ENCODE data around the gene PVR. TPM values are rescaled to one million over a fixed set of nuclear protein-coding genes. Genes with fewer than 3 reads are reported as not detected.

PVR gene
- total RNA-seq, 1 donor from 2014 or later = 14.8 TPM

DNA sequence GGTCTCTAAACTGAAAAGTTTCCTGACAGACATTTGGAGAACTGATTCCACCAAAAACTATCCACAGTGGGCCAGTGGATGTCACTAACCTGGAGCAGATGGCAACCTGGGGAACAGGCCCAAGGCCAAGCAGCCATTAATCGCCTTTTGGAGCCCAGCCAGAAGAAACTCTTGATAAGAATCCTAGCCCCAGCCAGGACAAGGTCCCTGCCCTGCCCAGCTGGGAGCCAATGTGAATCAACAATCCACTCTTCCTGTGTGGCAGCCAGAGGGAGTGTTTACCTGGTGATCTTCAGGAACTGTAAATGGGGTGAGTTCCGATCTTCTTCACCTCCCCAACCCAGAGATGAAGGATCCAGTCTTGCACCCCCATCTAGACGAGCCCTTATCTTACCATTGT, 44.8 kb upstream of the PVR start:
- no peak for DNase-seq
- Mint-ChIP-seq H3K4me1 (ENCODE audit: low read depth, unreplicated experiment) (peaks cover under 1% of the 10 kb centered on the region), H3K4me3 (ENCODE audit: unreplicated experiment) (no peak overlapping the region), H3K27ac (ENCODE audit: unreplicated experiment) (no peak overlapping the region), H3K27me3 (ENCODE audit: unreplicated experiment) (peaks cover 2% of the 10 kb centered on the region), H3K36me3 (ENCODE audit: unreplicated experiment) (no peaks in the 10 kb centered on the region), H3K9me3 (ENCODE audit: unreplicated experiment) (peaks cover 3% of the 10 kb centered on the region)
- TF ChIP-seq, protein P1, sequence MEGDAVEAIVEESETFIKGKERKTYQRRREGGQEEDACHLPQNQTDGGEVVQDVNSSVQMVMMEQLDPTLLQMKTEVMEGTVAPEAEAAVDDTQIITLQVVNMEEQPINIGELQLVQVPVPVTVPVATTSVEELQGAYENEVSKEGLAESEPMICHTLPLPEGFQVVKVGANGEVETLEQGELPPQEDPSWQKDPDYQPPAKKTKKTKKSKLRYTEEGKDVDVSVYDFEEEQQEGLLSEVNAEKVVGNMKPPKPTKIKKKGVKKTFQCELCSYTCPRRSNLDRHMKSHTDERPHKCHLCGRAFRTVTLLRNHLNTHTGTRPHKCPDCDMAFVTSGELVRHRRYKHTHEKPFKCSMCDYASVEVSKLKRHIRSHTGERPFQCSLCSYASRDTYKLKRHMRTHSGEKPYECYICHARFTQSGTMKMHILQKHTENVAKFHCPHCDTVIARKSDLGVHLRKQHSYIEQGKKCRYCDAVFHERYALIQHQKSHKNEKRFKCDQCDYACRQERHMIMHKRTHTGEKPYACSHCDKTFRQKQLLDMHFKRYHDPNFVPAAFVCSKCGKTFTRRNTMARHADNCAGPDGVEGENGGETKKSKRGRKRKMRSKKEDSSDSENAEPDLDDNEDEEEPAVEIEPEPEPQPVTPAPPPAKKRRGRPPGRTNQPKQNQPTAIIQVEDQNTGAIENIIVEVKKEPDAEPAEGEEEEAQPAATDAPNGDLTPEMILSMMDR (IDR thresholded peaks at IDR 0.05; ENCODE audit: partially characterized antibody, unreplicated experiment) = no peak

DNA sequence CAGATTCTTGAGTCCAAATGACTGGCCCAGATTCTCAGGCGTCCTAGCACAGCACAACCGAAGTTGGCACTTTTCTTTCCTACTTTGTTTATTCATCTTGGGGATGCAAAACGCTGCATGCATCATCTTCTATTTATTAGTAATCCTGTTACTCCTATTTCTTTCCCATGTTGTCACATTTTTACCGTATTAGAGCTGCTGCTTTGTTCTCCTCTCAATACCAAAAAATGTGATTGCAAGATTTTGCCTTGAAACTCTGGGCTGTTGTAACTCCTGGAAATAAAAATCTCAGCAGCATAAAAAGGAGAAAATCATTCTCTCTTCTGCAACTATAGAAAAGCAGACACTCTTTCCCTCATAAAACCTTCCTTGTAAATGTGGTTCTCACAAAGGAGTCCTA, 43.2 kb upstream of the PVR start:
- TF ChIP-seq, protein P1 (IDR thresholded peaks at IDR 0.05; ENCODE audit: partially characterized antibody, unreplicated experiment) = no peak
- Mint-ChIP-seq H3K36me3 (ENCODE audit: unreplicated experiment) (no peaks in the 10 kb centered on the region), H3K27ac (ENCODE audit: unreplicated experiment) (no peak overlapping the region), H3K4me1 (ENCODE audit: low read depth, unreplicated experiment) (no peaks in the 10 kb centered on the region), H3K27me3 (ENCODE audit: unreplicated experiment) (peaks cover 2% of the 10 kb centered on the region), H3K4me3 (ENCODE audit: unreplicated experiment) (no peak overlapping the region), H3K9me3 (ENCODE audit: unreplicated experiment) (peaks cover 3% of the 10 kb centered on the region)
- DNase-seq = no peak

DNA sequence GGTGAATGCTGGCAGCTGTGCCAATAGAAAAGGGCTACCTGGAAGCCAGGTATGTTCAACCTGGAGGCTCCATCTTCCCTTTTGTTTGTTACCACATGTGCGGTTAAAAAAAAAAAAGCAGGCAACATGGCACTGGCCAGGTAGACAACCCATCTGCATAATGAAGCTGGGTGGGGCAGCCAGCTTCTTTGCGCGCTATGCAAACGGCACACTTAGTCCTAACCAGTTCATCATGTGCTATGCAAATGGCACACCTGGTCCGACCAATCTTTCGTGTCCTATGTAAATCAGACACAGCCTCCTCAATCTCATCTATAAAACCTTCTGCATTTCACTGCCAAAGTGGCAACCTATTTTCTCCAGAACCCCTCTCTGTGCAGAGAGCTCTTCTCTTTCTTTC, 41.6 kb upstream of the PVR start:
- TF ChIP-seq, protein P1 (IDR thresholded peaks at IDR 0.05; ENCODE audit: partially characterized antibody, unreplicated experiment) = no peak
- Mint-ChIP-seq H3K27me3 (ENCODE audit: unreplicated experiment) (peaks cover 2% of the 10 kb centered on the region), H3K4me3 (ENCODE audit: unreplicated experiment) (no peak overlapping the region), H3K27ac (ENCODE audit: unreplicated experiment) (no peak overlapping the region), H3K4me1 (ENCODE audit: low read depth, unreplicated experiment) (no peaks in the 10 kb centered on the region), H3K36me3 (ENCODE audit: unreplicated experiment) (no peaks in the 10 kb centered on the region), H3K9me3 (ENCODE audit: unreplicated experiment) (peaks cover 2% of the 10 kb centered on the region)
- no peak for DNase-seq

DNA sequence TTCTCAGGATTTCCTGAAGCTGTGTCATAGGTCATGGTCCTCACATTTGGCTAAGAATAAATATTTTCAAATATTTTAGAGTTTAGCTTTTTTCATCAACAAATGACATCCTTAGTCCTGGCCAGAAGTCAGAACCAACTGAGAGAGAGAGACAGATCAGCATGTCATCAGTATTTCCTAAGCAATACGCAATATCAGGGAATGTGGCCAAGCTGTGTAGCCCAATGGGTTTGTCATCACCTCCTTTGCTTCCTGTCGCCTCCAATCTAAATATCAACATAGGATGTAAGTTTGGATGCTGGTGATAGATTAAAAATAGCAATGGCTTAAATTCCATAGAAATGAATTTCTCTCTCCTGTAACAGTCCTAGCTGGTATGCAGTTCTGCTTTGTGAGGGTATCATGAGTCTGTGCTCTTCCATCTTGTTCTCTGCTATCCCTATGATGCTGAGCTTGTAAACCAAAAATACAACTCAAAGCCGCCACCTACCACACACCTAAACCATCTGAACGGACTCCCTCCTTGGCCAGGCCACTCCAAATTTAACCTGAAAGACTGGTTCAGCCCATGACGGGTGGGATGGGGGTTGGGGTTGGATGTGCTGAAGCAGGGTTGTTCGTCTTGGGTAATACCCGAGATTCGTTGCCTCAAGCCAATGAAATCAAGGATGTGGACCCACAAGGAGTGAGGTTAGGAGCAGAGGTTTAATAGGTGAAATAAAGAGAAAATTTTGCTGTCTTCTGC, 40.3 kb upstream of the PVR start:
- DNase-seq = no peak
- peaks cover 2% of the 10 kb centered on the region for H3K27me3 Mint-ChIP-seq (ENCODE audit: unreplicated experiment)
- H3K36me3 Mint-ChIP-seq (ENCODE audit: unreplicated experiment) = no peaks in the 10 kb centered on the region
- H3K27ac Mint-ChIP-seq (ENCODE audit: unreplicated experiment) = no peak overlapping the region
- H3K4me1 Mint-ChIP-seq (ENCODE audit: low read depth, unreplicated experiment) = no peaks in the 10 kb centered on the region
- no peak overlapping the region for H3K4me3 Mint-ChIP-seq (ENCODE audit: unreplicated experiment)
- no peaks in the 10 kb centered on the region for H3K9me3 Mint-ChIP-seq (ENCODE audit: unreplicated experiment)
- TF ChIP-seq, protein P1 (IDR thresholded peaks at IDR 0.05; ENCODE audit: partially characterized antibody, unreplicated experiment) = no peak

DNA sequence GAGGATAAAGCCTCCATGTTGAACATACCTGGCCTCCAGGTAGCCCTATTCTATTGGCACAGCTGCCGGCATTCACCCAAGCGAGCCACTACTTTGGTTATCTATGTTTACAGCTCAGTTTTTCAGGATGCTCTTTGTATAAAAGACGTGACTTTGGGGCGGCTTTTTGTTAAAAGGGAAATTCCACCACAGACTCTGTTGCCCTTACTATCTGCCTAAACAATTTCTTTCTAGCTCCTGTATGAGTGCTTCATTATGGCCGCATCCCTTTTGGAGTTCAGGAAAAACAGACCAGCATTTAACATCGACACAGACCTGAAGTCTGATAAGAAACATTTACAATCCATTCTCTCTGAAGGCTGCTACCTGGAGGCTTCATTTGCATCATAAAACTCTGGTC, 39.5 kb upstream of the PVR start:
- H3K4me3 Mint-ChIP-seq (ENCODE audit: unreplicated experiment) = no peak overlapping the region
- no peaks in the 10 kb centered on the region for H3K4me1 Mint-ChIP-seq (ENCODE audit: low read depth, unreplicated experiment)
- H3K36me3 Mint-ChIP-seq (ENCODE audit: unreplicated experiment) = no peaks in the 10 kb centered on the region
- H3K27ac Mint-ChIP-seq (ENCODE audit: unreplicated experiment) = no peak overlapping the region
- DNase-seq = no peak
- H3K9me3 Mint-ChIP-seq (ENCODE audit: unreplicated experiment) = no peaks in the 10 kb centered on the region
- TF ChIP-seq, protein P1 (IDR thresholded peaks at IDR 0.05; ENCODE audit: partially characterized antibody, unreplicated experiment) = no peak
- peaks cover 2% of the 10 kb centered on the region for H3K27me3 Mint-ChIP-seq (ENCODE audit: unreplicated experiment)
